Left ventricle myocardium inferior (tissue), 1 donor: ENCODE results near the gene KCNK10. TPM values are rescaled to one million over a fixed set of nuclear protein-coding genes. Genes with fewer than 3 reads are reported as not detected.

Source experiments
- DNase-seq: peaks from one replicate; pipeline ENCODE4 v3.0.0-alpha.2; 2020
- H3K27ac ChIP-seq: fragments of 200-600 bp; replicated peaks from 2 replicates; pipeline ENCODE4 v1.8.0; 2021
- H3K27me3 ChIP-seq: fragments of 200-600 bp; 2 replicates; pipeline ENCODE4 v1.8.0; 2021; ENCODE audit warnings: low read depth
- H3K36me3 ChIP-seq: fragments of 200-600 bp; 2 replicates; pipeline ENCODE4 v1.8.0; 2021
- H3K4me1 ChIP-seq: fragments of 200-600 bp; 2 replicates; pipeline ENCODE4 v1.8.0; 2021
- H3K4me3 ChIP-seq: fragments of 200-600 bp; 2 replicates; pipeline ENCODE4 v1.8.0; 2021; ENCODE audit warnings: mild to moderate bottlenecking, moderate library complexity
- H3K9me3 ChIP-seq: fragments of 200-600 bp; replicated peaks from 2 replicates; pipeline ENCODE4 v1.8.0; 2021
- intact Hi-C: fragments of 100-400 bp; cut with micrococcal nuclease; formaldehyde crosslinking; loops from one replicate; pipeline ENCODE4 v1.11.0; 2022
- total RNA-seq: library from RNA; stranded (reverse); fragmentation: NEBNext Ultra II Directional; extraction: Animal tissue kit (Norgen Biotek cat#: 25700); gene quantifications from one replicate; pipeline ENCODE4 v1.2.1, GENCODE V29; 2021
- TF ChIP-seq, protein P1 (sequence below): fragments of 200-600 bp; IDR thresholded peaks from 2 replicates; pipeline ENCODE4 v1.8.0; 2021; ENCODE audit warnings: antibody characterized with exemption, mild to moderate bottlenecking, borderline replicate concordance
- donor health status: DM: no; HTN: yes; CAD: no; lungs with severe emphysema.

KCNK10 gene
- total RNA-seq, 1 donor from 2014 or later = not detected

DNA sequence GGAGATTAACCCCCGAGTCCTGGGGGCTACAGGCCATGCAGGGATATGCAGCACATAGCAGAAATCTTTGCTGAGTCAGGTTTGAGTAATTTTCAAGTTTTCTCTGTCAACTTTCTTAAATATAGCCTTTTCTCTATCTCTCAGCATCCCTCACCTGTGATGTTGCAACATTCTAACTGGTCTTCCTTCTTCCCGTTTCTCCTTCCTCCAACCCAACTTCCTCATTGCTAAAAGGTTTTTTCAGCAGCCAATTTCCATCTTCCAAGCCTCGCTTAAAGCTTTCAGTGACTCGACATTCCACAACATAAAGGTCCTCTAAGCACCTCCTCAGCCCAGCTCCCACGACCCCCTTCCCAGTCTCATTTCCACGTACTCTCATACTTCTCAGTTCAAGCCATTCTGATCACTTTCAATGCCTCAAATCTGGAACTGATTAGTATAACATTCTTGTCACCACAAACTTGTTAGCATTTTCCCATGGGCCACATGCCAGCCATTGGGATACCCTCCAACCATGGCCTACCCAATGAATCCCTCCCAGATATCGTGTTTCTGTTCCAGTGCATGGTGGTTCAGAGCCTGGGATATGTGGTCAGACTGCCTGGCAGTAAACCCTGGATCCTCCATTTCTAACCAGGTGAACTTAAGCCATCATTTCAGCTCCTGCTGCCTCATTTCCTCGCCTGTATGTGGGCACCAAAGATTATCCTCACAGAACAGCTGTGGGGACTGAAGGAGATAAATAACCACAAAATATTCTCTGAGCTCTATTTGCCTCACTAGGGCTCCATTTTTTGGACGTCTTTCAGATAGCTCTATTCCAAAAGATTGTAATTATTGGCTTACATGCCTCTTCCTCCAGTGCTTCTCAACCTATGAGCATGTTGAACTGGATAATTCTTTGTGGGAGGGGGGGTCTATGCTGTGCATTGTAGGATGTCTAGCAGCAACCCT is 65.8 kb downstream of the KCNK10 start:
- TF ChIP-seq, protein P1, sequence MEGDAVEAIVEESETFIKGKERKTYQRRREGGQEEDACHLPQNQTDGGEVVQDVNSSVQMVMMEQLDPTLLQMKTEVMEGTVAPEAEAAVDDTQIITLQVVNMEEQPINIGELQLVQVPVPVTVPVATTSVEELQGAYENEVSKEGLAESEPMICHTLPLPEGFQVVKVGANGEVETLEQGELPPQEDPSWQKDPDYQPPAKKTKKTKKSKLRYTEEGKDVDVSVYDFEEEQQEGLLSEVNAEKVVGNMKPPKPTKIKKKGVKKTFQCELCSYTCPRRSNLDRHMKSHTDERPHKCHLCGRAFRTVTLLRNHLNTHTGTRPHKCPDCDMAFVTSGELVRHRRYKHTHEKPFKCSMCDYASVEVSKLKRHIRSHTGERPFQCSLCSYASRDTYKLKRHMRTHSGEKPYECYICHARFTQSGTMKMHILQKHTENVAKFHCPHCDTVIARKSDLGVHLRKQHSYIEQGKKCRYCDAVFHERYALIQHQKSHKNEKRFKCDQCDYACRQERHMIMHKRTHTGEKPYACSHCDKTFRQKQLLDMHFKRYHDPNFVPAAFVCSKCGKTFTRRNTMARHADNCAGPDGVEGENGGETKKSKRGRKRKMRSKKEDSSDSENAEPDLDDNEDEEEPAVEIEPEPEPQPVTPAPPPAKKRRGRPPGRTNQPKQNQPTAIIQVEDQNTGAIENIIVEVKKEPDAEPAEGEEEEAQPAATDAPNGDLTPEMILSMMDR = no peak

DNA sequence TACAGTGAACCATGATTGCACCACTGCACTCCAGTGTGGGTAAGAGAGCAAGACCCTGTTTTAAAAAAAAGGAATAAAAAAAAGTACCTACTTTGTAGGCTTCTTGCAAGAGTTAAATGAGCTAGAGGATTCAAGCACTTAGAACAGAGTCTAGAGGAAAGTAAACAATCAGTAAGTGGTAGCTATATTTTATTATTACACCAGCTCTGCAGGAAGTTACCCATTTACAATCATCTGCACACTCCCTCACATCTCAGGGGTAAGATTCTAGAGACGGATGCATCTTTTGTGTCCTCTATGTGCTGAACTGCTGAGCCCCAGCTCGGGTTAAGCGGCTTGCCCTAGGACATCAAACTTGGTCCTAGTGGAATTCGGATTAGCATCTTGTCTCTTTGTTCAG is 67.3 kb downstream of the KCNK10 start:
- H3K9me3 ChIP-seq = no peaks in the 10 kb centered on the region
- H3K27ac ChIP-seq = no peak overlapping the region
- H3K27me3 ChIP-seq = peaks cover 44% of the 10 kb centered on the region
- no peak overlapping the region for H3K4me3 ChIP-seq
- no peaks in the 10 kb centered on the region for H3K4me1 ChIP-seq
- H3K36me3 ChIP-seq = no peaks in the 10 kb centered on the region
- intact Hi-C loops = no loop called here
- TF ChIP-seq, protein P1 = no peak
- DNase-seq = no peak

More for the DNA sequence above, 65.8 kb downstream of the KCNK10 start:
- H3K9me3 ChIP-seq = no peaks in the 10 kb centered on the region
- H3K27ac ChIP-seq = no peak overlapping the region
- H3K4me1 ChIP-seq = no peaks in the 10 kb centered on the region
- H3K36me3 ChIP-seq = no peaks in the 10 kb centered on the region
- intact Hi-C loops = no loop called here
- no peak overlapping the region for H3K4me3 ChIP-seq
- peaks cover 44% of the 10 kb centered on the region for H3K27me3 ChIP-seq
- no peak for DNase-seq

DNA sequence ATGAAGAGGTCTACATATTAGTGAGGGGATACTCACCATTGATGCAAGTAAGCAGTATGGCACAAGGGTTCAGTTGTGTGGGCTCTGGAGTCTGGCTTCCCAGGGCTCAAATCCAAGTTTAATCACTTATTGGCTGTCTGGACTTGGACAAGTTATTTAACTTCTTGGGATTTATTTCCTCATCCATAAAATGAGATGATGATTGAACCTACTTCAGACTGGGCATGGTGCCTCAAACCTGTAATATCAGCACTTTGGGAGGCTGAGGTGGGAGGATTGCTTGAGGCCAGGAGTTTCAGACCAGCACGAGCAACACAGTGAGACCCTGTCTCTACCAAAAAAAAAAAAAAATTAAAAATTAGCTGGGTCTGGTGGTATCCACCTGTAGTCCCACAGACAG is 67.9 kb downstream of the KCNK10 start:
- TF ChIP-seq, protein P1 = no peak
- no peaks in the 10 kb centered on the region for H3K36me3 ChIP-seq
- H3K9me3 ChIP-seq = no peaks in the 10 kb centered on the region
- peaks cover 42% of the 10 kb centered on the region for H3K27me3 ChIP-seq
- no peak overlapping the region for H3K4me3 ChIP-seq
- H3K4me1 ChIP-seq = no peaks in the 10 kb centered on the region
- intact Hi-C loops = no loop called here
- no peak overlapping the region for H3K27ac ChIP-seq
- DNase-seq = no peak

DNA sequence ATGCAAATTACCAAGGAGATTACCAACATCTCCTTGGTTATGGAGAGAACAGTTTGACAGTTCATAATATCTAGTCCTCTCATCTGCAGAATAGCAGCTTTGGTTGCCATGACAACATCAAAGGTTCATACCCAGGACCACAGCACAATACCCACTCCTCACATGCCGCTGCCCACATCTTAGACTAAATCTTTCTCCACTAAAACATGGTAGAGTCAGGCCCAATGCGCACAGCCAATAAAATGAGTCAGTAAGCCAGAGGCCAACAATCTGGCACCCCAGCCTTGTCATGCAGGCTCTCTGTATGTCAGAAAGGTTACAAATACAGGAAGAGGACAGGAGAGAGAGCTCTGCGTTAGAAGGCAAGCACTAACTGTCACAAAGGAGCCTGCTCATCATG is 70.6 kb downstream of the KCNK10 start:
- Histone ChIP-seq H3K4me3 (no peak overlapping the region), H3K9me3 (no peaks in the 10 kb centered on the region), H3K4me1 (no peaks in the 10 kb centered on the region)

DNA sequence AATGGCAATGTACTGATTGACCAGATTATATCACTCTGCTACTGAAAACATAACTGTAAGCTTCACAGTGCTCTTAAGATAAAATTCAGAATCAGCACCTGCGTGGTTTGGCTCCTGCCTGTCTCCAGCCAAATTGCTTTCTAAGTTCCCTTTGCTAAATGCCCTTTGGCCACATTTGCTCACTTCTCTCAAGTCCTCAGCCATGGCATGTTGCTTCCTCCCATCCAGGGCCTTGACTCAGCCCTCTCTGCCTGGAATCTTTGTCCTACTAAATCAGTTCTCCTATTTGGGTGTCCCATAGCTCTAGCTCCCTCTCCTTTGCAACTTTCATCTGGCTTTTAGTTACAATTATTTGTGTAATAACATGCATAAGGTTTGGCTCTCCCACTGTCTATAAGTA is 71.4 kb downstream of the KCNK10 start:
- TF ChIP-seq, protein P1 = no peak
- Histone ChIP-seq H3K27me3 (peaks cover 31% of the 10 kb centered on the region), H3K9me3 (no peaks in the 10 kb centered on the region), H3K36me3 (no peaks in the 10 kb centered on the region), H3K4me1 (no peaks in the 10 kb centered on the region), H3K4me3 (no peak overlapping the region), H3K27ac (no peak overlapping the region)
- no peak for DNase-seq
- intact Hi-C loops = no loop called here

More for the DNA sequence above, 70.6 kb downstream of the KCNK10 start:
- TF ChIP-seq, protein P1 = no peak
- Histone ChIP-seq H3K36me3 (no peaks in the 10 kb centered on the region), H3K27ac (no peak overlapping the region), H3K27me3 (peaks cover 23% of the 10 kb centered on the region)
- no peak for DNase-seq
- intact Hi-C loops = no loop called here
